ENCODE measurements around the gene WDR55. TPM values are rescaled to one million over a fixed set of nuclear protein-coding genes. Genes with fewer than 3 reads are reported as not detected.
"Not testable (repeated sequence)": the region's sequence is repeated elsewhere in the genome, so short reads cannot be mapped to it uniquely, and the experiment has no call there.

WDR55 gene
- total and polyA plus RNA-seq, 10 of the 15 experiments (the other 5 are each of a cell fraction or from before 2014, with no cell fraction given): 3.4 to 27.8 (median 20.3) TPM

DNA sequence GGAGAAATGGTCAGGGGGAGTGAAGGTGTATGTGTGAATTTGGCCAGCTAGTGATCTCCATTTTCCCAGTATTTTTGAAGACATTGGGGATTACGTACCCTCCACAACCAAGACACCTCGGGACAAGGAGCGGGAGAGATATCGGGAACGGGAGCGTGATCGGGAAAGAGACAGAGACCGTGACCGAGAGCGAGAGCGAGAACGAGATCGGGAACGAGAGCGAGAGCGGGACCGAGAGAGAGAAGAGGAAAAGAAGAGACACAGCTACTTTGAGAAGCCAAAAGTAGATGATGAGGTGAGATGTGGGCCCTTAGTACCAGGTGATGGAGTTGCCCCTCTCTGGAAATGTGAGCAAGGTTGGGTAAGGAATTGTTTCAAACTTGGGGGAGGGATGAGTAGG, 5.8 kb upstream of the WDR55 start:
- Histone ChIP-seq H2AFZ (ENCODE audit: control insufficient read depth, low read depth, low read length) (no peak overlapping the region), H3K27ac (ENCODE audit: control insufficient read depth, insufficient read depth) (no peak overlapping the region), H3K36me3 (ENCODE audit: control insufficient read depth in 2 of 2, insufficient read depth in 2 of 2, low read length in 1 of 2) (peaks cover 16 to 32% of the 10 kb centered on the region in 2 experiments), H3K79me2 (ENCODE audit: control insufficient read depth, insufficient read depth, low read length) (no peaks in the 10 kb centered on the region), H3K9me3 (replicated peaks; ENCODE audit: control insufficient read depth, insufficient read depth, low read length) (no peaks in the 10 kb centered on the region), H3K9ac (ENCODE audit: control insufficient read depth, insufficient read depth, low read length) (no peak overlapping the region), H3K4me3 (no peak overlapping the region), H3K4me2 (ENCODE audit: control insufficient read depth, insufficient read depth) (no peak overlapping the region), H3K4me1 (ENCODE audit: control insufficient read depth, insufficient read depth, low read length) (no peaks in the 10 kb centered on the region), H3K27me3 (replicated peaks in 1 of 2; ENCODE audit: control insufficient read depth in 2 of 2, insufficient read depth in 2 of 2, low read length in 1 of 2) (no peaks in the 10 kb centered on the region), H4K20me1 (ENCODE audit: control insufficient read depth, insufficient read depth) (no peaks in the 10 kb centered on the region)
- CTCF ChIA-PET: interaction anchor here (0.9 kb wide), 1 partner anchor 24 kb away, joined by 3 read pairs; no protein-coding TSS in a partner anchor
- intact Hi-C loops (cut with micrococcal nuclease; ENCODE audit: unreplicated experiment) (no loop called here), in situ Hi-C loops (cut with MboI) (no loop called here)
- TF ChIP-seq MXI1 (IDR thresholded peaks at IDR 0.05; ENCODE audit: low read depth, low read length) (no peak), RCOR1 (conservative IDR thresholded peaks at IDR 0.05; ENCODE audit: low read depth, low read length) (no peak), HCFC1 (IDR thresholded peaks at IDR 0.05; ENCODE audit: low read length) (no peak), SMARCA5 (IDR thresholded peaks at IDR 0.05) (no peak), POU2F2 (IDR thresholded peaks at IDR 0.05; ENCODE audit: borderline replicate concordance, low read depth, low read length) (no peak), ZBED1 (IDR thresholded peaks at IDR 0.05; ENCODE audit: borderline replicate concordance) (no peak), FOXM1 (IDR thresholded peaks at IDR 0.05; ENCODE audit: low read depth, low read length) (no peak), ATF7 (IDR thresholded peaks at IDR 0.05; ENCODE audit: low read depth) (no peak)
- TF ChIP-seq, protein P1, sequence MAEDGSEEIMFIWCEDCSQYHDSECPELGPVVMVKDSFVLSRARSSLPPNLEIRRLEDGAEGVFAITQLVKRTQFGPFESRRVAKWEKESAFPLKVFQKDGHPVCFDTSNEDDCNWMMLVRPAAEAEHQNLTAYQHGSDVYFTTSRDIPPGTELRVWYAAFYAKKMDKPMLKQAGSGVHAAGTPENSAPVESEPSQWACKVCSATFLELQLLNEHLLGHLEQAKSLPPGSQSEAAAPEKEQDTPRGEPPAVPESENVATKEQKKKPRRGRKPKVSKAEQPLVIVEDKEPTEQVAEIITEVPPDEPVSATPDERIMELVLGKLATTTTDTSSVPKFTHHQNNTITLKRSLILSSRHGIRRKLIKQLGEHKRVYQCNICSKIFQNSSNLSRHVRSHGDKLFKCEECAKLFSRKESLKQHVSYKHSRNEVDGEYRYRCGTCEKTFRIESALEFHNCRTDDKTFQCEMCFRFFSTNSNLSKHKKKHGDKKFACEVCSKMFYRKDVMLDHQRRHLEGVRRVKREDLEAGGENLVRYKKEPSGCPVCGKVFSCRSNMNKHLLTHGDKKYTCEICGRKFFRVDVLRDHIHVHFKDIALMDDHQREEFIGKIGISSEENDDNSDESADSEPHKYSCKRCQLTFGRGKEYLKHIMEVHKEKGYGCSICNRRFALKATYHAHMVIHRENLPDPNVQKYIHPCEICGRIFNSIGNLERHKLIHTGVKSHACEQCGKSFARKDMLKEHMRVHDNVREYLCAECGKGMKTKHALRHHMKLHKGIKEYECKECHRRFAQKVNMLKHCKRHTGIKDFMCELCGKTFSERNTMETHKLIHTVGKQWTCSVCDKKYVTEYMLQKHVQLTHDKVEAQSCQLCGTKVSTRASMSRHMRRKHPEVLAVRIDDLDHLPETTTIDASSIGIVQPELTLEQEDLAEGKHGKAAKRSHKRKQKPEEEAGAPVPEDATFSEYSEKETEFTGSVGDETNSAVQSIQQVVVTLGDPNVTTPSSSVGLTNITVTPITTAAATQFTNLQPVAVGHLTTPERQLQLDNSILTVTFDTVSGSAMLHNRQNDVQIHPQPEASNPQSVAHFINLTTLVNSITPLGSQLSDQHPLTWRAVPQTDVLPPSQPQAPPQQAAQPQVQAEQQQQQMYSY (CRISPR knock-in tag; IDR thresholded peaks at IDR 0.05): no peak
- no peak for DNase-seq (ENCODE audit: low read depth, low spot score)
- 92% methylated on average over 17 of the region's 17 CpGs for WGBS (ENCODE audit: insufficient coverage, insufficient replicate concordance, low lambda C conversion rate, missing lambda C conversion rate)
- no TSS peak for BruUV-seq (replicated peaks)
- POLR2A ChIA-PET: interaction anchor here (0.6 to 1.4 kb wide), 2 partner anchors 21 to 54 kb away, joined by 3 read pairs; no protein-coding TSS in a partner anchor
- SMC1A ChIA-PET (ENCODE audit: uncharacterized antibody, unreplicated experiment): no interaction called here
- RAD21 ChIA-PET (ENCODE audit: unreplicated experiment): no interaction called here
- no peak for ATAC-seq
- FAIRE-seq: no peak

DNA sequence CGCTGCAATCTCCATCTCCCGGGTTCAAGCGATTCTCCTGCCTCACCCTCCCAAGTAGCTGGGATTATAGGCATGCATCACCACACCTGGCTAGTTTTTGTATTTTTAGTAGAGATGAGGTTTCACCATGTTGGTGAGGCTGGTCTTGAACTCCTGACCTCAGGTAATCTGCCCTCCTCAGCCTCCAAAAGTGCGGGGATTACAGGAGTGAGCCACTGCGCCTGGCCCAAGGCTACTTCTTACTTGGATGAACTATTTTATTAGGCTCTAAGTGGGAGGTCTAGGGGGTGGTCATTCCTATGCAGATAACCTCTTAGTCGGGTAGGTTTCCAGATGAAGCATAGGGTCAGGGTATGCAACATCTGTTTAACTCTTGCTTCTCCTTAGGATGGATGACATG, 4.3 kb upstream of the WDR55 start:
- H3K9me3 ChIP-seq (replicated peaks; ENCODE audit: control insufficient read depth, insufficient read depth, low read length): not testable (repeated sequence)

More for the DNA sequence above, 4.3 kb upstream of the WDR55 start:
- SMC1A ChIA-PET (ENCODE audit: uncharacterized antibody, unreplicated experiment); H3K4me2 ChIP-seq (ENCODE audit: control insufficient read depth, insufficient read depth); CTCF ChIA-PET; H2AFZ ChIP-seq (ENCODE audit: control insufficient read depth, low read depth, low read length); H3K4me3 ChIP-seq; ATAC-seq; RAD21 ChIA-PET (ENCODE audit: unreplicated experiment); intact Hi-C loops (cut with micrococcal nuclease; ENCODE audit: unreplicated experiment); H3K79me2 ChIP-seq (ENCODE audit: control insufficient read depth, insufficient read depth, low read length); DNase-seq (ENCODE audit: low read depth, low spot score); H4K20me1 ChIP-seq (ENCODE audit: control insufficient read depth, insufficient read depth); FAIRE-seq; H3K27me3 ChIP-seq (replicated peaks in 1 of 2; ENCODE audit: control insufficient read depth in 2 of 2, insufficient read depth in 2 of 2, low read length in 1 of 2); in situ Hi-C loops (cut with MboI); BruUV-seq (replicated peaks); H3K27ac ChIP-seq (ENCODE audit: control insufficient read depth, insufficient read depth); H3K9ac ChIP-seq (ENCODE audit: control insufficient read depth, insufficient read depth, low read length); H3K4me1 ChIP-seq (ENCODE audit: control insufficient read depth, insufficient read depth, low read length): not testable (repeated sequence)
- 97% methylated on average over 6 of the region's 6 CpGs for WGBS (ENCODE audit: insufficient coverage, insufficient replicate concordance, low lambda C conversion rate, missing lambda C conversion rate)
- POLR2A ChIA-PET: interaction anchor here (0.6 to 0.7 kb wide), 2 partner anchors 13 to 877 kb away, joined by 8 to 11 read pairs; partner anchors contain the start of genes IK and NDUFA2
- peaks cover 16 to 27% of the 10 kb centered on the region in 2 experiments for H3K36me3 ChIP-seq (ENCODE audit: control insufficient read depth in 2 of 2, insufficient read depth in 2 of 2, low read length in 1 of 2)

Data from GM12878 (cell line).